Measurements from ENCODE around the gene ERI2. TPM values are rescaled to one million over a fixed set of nuclear protein-coding genes. Genes with fewer than 3 reads are reported as not detected.

The ERI2 gene
- total and polyA plus RNA-seq, 2 of the 13 experiments (the other 11 are each of a cell fraction or from before 2014, with no cell fraction given): 17.4 to 41.3 TPM

DNA sequence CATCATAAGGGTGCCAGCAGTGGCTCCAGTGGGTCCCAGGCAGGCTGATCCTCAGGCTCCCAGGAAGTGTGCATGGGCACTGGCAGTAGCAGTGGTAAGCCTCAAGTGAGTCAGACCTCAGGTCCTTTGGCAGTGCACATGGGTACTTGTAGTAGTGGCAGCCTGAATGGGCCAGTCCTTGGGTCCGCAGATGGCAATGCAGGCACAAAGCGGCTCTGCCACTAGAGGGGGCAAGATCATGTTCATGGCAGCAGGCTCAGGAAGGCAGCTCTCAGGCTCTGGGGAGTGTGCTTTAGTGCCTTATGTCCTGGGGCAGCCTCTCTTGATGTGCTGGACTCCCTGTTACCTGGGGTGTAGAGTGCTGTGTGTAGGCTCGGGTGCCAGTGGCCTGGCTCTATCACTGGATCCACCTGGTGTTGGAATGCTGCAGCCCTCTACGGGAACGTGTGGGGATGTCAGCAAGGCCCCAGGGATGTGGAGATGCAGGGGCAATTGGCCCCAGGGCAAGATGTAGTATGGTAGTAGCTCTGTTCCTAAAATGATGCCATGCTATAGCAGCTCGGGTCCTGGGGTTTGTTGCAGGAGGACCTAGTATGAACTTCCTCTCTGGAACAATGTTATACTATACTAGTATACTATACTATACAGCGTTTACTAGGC, 31.4 kb downstream of the ERI2 start (continued):
- TF ChIP-seq, protein P1, sequence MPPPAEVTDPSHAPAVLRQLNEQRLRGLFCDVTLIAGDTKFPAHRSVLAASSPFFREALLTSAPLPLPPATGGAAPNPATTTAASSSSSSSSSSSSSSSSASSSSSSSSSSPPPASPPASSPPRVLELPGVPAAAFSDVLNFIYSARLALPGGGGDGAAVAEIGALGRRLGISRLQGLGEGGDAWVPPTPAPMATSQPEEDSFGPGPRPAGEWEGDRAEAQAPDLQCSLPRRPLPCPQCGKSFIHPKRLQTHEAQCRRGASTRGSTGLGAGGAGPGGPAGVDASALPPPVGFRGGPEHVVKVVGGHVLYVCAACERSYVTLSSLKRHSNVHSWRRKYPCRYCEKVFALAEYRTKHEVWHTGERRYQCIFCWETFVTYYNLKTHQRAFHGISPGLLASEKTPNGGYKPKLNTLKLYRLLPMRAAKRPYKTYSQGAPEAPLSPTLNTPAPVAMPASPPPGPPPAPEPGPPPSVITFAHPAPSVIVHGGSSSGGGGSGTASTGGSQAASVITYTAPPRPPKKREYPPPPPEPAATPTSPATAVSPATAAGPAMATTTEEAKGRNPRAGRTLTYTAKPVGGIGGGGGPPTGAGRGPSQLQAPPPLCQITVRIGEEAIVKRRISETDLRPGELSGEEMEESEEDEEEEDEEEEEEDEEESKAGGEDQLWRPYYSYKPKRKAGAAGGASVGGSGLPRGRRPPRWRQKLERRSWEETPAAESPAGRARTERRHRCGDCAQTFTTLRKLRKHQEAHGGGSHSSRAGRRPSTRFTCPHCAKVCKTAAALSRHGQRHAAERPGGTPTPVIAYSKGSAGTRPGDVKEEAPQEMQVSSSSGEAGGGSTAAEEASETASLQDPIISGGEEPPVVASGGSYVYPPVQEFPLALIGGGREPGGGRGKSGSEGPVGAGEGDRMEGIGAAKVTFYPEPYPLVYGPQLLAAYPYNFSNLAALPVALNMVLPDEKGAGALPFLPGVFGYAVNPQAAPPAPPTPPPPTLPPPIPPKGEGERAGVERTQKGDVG (CRISPR knock-in tag; IDR thresholded peaks at IDR 0.05; ENCODE audit: borderline replicate concordance): peak; percentile 26; the same call in 1 of the 2 replicates
- TF ChIP-seq XRCC5 (optimal IDR thresholded peaks at IDR 0.05; ENCODE audit: low read length) (peak; percentile 97), SMC3 (IDR thresholded peaks at IDR 0.05; ENCODE audit: low read length) (peak; percentile 74), KLF9 (CRISPR knock-in tag; IDR thresholded peaks at IDR 0.05; ENCODE audit: low read depth) (no peak), HDAC1 (CRISPR knock-in tag; IDR thresholded peaks at IDR 0.05) (no peak), EHMT2 (IDR thresholded peaks at IDR 0.05; ENCODE audit: borderline replicate concordance, low read depth, low read length) (no peak), MEIS1 (CRISPR knock-in tag; IDR thresholded peaks at IDR 0.05; ENCODE audit: borderline replicate concordance) (peak; percentile 53; the same call in 1 of the 2 replicates), KDM2A (CRISPR knock-in tag; IDR thresholded peaks at IDR 0.05; ENCODE audit: borderline replicate concordance, low read depth) (peak; percentile 55; the same call in 1 of the 2 replicates), ISL2 (CRISPR knock-in tag; IDR thresholded peaks at IDR 0.05) (no peak), CENPX (CRISPR knock-in tag; IDR thresholded peaks at IDR 0.05) (no peak), MIXL1 (CRISPR knock-in tag; IDR thresholded peaks at IDR 0.05) (0 out of 2 replicates have a peak, but pooled peaks have one; percentile 12), HMGXB4 (CRISPR knock-in tag; IDR thresholded peaks at IDR 0.05; ENCODE audit: borderline replicate concordance in 1 of 2, low read depth in 1 of 2) (peak in 1 of 2 experiments; percentile 69; a peak in 2 of 4 replicates), KDM5B (CRISPR knock-in tag; IDR thresholded peaks at IDR 0.05; ENCODE audit: borderline replicate concordance) (peak; percentile 41; the same call in 1 of the 2 replicates), ZNF547 (CRISPR knock-in tag; IDR thresholded peaks at IDR 0.05) (0 out of 2 replicates have a peak, but pooled peaks have one; percentile 63), GLI4 (CRISPR knock-in tag; IDR thresholded peaks at IDR 0.05; ENCODE audit: borderline replicate concordance) (no peak), ZNF501 (CRISPR knock-in tag; IDR thresholded peaks at IDR 0.05) (peak; percentile 16; the same call in 1 of the 2 replicates), ZNF605 (CRISPR knock-in tag; IDR thresholded peaks at IDR 0.05) (0 out of 2 replicates have a peak, but pooled peaks have one; percentile 32), MXD4 (CRISPR knock-in tag; IDR thresholded peaks at IDR 0.05) (no peak)
- TF ChIP-seq, protein P2, sequence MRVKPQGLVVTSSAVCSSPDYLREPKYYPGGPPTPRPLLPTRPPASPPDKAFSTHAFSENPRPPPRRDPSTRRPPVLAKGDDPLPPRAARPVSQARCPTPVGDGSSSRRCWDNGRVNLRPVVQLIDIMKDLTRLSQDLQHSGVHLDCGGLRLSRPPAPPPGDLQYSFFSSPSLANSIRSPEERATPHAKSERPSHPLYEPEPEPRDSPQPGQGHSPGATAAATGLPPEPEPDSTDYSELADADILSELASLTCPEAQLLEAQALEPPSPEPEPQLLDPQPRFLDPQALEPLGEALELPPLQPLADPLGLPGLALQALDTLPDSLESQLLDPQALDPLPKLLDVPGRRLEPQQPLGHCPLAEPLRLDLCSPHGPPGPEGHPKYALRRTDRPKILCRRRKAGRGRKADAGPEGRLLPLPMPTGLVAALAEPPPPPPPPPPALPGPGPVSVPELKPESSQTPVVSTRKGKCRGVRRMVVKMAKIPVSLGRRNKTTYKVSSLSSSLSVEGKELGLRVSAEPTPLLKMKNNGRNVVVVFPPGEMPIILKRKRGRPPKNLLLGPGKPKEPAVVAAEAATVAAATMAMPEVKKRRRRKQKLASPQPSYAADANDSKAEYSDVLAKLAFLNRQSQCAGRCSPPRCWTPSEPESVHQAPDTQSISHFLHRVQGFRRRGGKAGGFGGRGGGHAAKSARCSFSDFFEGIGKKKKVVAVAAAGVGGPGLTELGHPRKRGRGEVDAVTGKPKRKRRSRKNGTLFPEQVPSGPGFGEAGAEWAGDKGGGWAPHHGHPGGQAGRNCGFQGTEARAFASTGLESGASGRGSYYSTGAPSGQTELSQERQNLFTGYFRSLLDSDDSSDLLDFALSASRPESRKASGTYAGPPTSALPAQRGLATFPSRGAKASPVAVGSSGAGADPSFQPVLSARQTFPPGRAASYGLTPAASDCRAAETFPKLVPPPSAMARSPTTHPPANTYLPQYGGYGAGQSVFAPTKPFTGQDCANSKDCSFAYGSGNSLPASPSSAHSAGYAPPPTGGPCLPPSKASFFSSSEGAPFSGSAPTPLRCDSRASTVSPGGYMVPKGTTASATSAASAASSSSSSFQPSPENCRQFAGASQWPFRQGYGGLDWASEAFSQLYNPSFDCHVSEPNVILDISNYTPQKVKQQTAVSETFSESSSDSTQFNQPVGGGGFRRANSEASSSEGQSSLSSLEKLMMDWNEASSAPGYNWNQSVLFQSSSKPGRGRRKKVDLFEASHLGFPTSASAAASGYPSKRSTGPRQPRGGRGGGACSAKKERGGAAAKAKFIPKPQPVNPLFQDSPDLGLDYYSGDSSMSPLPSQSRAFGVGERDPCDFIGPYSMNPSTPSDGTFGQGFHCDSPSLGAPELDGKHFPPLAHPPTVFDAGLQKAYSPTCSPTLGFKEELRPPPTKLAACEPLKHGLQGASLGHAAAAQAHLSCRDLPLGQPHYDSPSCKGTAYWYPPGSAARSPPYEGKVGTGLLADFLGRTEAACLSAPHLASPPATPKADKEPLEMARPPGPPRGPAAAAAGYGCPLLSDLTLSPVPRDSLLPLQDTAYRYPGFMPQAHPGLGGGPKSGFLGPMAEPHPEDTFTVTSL (CRISPR knock-in tag; IDR thresholded peaks at IDR 0.05; ENCODE audit: borderline replicate concordance): no peak

All from HepG2 (cell line).